HepG2 (cell line): Measurements from ENCODE around the gene TNP2. TPM values are rescaled to one million over a fixed set of nuclear protein-coding genes. Genes with fewer than 3 reads are reported as not detected.

Experiments
- AKAP8 ChIP-seq: sonication (generic); formaldehyde crosslinking; IDR thresholded peaks from 2 replicates; pipeline ENCODE4 v1.5.1; 2020; ENCODE audit warnings: mild to moderate bottlenecking, missing genetic modification reagents
- ARHGAP35 ChIP-seq: sonication (generic); formaldehyde crosslinking; IDR thresholded peaks from 2 replicates; pipeline ENCODE4 v1.9.0; 2022; ENCODE audit warnings: mild to moderate bottlenecking, inconsistent platforms, moderate library complexity, missing genetic modification reagents, borderline replicate concordance
- ELF1 ChIP-seq: sonication (generic); formaldehyde crosslinking; IDR thresholded peaks from 2 replicates; pipeline ENCODE4 v1.4.0; 2020; ENCODE audit warnings: missing genetic modification reagents
- FOXK1 ChIP-seq: sonication (generic); formaldehyde crosslinking; IDR thresholded peaks from 2 replicates; pipeline ENCODE4 v1.4.0; 2020; ENCODE audit warnings: low read depth, missing genetic modification reagents, borderline replicate concordance
- HNRNPH1 ChIP-seq: fragments of 200-400 bp; formaldehyde crosslinking; optimal IDR thresholded peaks from 2 replicates; pipeline ENCODE3; 2017; ENCODE audit warnings: mild to moderate bottlenecking, low read depth, low read length
- ISL2 ChIP-seq: sonication (generic); formaldehyde crosslinking; IDR thresholded peaks from 2 replicates; pipeline ENCODE4 v1.5.0; 2020; ENCODE audit warnings: missing genetic modification reagents
- MAZ ChIP-seq, 2 experiments: sonication (generic) in 1 of 2; formaldehyde crosslinking in 1 of 2; IDR thresholded peaks; 2 replicates each; pipeline versions ENCODE4 v1.5.0 to v1.6.1; 2012 to 2020; ENCODE audit warnings: low read depth in 2 of 2, mild to moderate bottlenecking in 2 of 2, borderline replicate concordance in 1 of 2, improper control_type of control experiment in 1 of 2, low read length in 1 of 2, missing genetic modification reagents in 1 of 2, moderate library complexity in 1 of 2
- MEIS2 ChIP-seq: sonication (generic); formaldehyde crosslinking; IDR thresholded peaks from 2 replicates; pipeline ENCODE4 v1.9.0; 2021; ENCODE audit warnings: mild to moderate bottlenecking, missing genetic modification reagents
- PATZ1 ChIP-seq: sonication (generic); formaldehyde crosslinking; IDR thresholded peaks from 2 replicates; pipeline ENCODE4 v1.4.0; 2020; ENCODE audit warnings: missing genetic modification reagents
- PLRG1 ChIP-seq: fragments of 450-650 bp; conservative IDR thresholded peaks from 2 replicates; pipeline ENCODE4 v1.6.1; 2016
- RBFOX2 ChIP-seq: fragments of 200-400 bp; formaldehyde crosslinking; IDR thresholded peaks from 2 replicates; pipeline ENCODE4 v1.6.1; 2017; ENCODE audit warnings: low read depth, mild to moderate bottlenecking, low read length
- RFX1 ChIP-seq: fragments of 450-650 bp; IDR thresholded peaks from 2 replicates; pipeline ENCODE4 v1.6.1; 2017
- TIGD3 ChIP-seq: sonication (generic); formaldehyde crosslinking; IDR thresholded peaks from 2 replicates; pipeline ENCODE4 v1.5.1; 2020; ENCODE audit warnings: mild to moderate bottlenecking, missing genetic modification reagents, borderline replicate concordance
- ZBTB44 ChIP-seq: sonication (generic); formaldehyde crosslinking; IDR thresholded peaks from 2 replicates; pipeline ENCODE4 v1.4.0; 2020; ENCODE audit warnings: missing genetic modification reagents
- ZC3H4 ChIP-seq: sonication (generic); formaldehyde crosslinking; IDR thresholded peaks from 2 replicates; pipeline ENCODE4 v1.4.0; 2020; ENCODE audit warnings: missing genetic modification reagents, borderline replicate concordance
- ZNF24 ChIP-seq: fragments of 450-650 bp; IDR thresholded peaks from 2 replicates; pipeline ENCODE4 v1.6.1; 2017; ENCODE audit warnings: antibody characterized with exemption, mild to moderate bottlenecking
- ZNF343 ChIP-seq: sonication (generic); formaldehyde crosslinking; IDR thresholded peaks from 2 replicates; pipeline ENCODE4 v1.4.0; 2020; ENCODE audit warnings: mild to moderate bottlenecking, missing genetic modification reagents
- ZNF543 ChIP-seq: sonication (generic); formaldehyde crosslinking; IDR thresholded peaks from 2 replicates; pipeline ENCODE4 v1.4.0; 2020; ENCODE audit warnings: mild to moderate bottlenecking, missing genetic modification reagents
- ZNF562 ChIP-seq: sonication (generic); formaldehyde crosslinking; IDR thresholded peaks from 2 replicates; pipeline ENCODE4 v1.8.0; 2022; ENCODE audit warnings: missing genetic modification reagents, borderline replicate concordance
- ZNF569 ChIP-seq: sonication (generic); formaldehyde crosslinking; IDR thresholded peaks from 2 replicates; pipeline ENCODE4 v1.5.0; 2020; ENCODE audit warnings: mild to moderate bottlenecking, missing genetic modification reagents, moderate library complexity, borderline replicate concordance
- ZNF629 ChIP-seq: sonication (generic); formaldehyde crosslinking; conservative IDR thresholded peaks from 2 replicates; pipeline ENCODE4 v1.5.0; 2020; ENCODE audit warnings: missing genetic modification reagents
- ZNF746 ChIP-seq: sonication (generic); formaldehyde crosslinking; IDR thresholded peaks from 2 replicates; pipeline ENCODE4 v1.8.0; 2022; ENCODE audit warnings: mild to moderate bottlenecking, missing genetic modification reagents
- polyA plus RNA-seq, 8 experiments: library from polyadenylated mRNA; depleted of rRNA in 3 of 8; stranded (reverse) in 7 of 8; unstranded in 1 of 8; fragments of >200 nt; fragmentation: Illumina TruSeq in 4 of 8; extraction: Trizol in 4 of 8; gene quantifications; 2 replicates each; pipeline versions ENCODE4 v1.2.1 to v1.2.3, GENCODE V29; 2011 to 2016; ENCODE audit warnings: low read depth in 4 of 8, missing spikeins in 1 of 8, mixed read lengths in 1 of 8; ENCODE audit not compliant: insufficient read depth in 1 of 8
- total RNA-seq, 5 experiments: library from RNA; depleted of rRNA; stranded (reverse); fragments of >200 nt; fragmentation: Illumina TruSeq; extraction: Trizol; gene quantifications; 2 replicates each; pipeline ENCODE4 v1.2.3, GENCODE V29; 2016; ENCODE audit warnings: low read depth in 1 of 5

Gene TNP2
- total and polyA plus RNA-seq, 2 of the 13 experiments (the other 11 are each of a cell fraction or from before 2014, with no cell fraction given), result not detected

GRCh38 chr16:11257131-11257938 is 11.8 kb downstream of the TNP2 start (continued):
- no peak for TF ChIP-seq MAZ (IDR thresholded peaks at IDR 0.05; ENCODE audit: borderline replicate concordance, low read depth, low read length)
- no peak for TF ChIP-seq MAZ (CRISPR knock-in tag; IDR thresholded peaks at IDR 0.05; ENCODE audit: low read depth)
- TF ChIP-seq ZNF746 (CRISPR knock-in tag), result 0 out of 2 replicates have a peak, but pooled peaks have one; percentile 19
- TF ChIP-seq TIGD3, result no peak
- TF ChIP-seq ZNF629, result peak; percentile 93
- peak; percentile 93 for TF ChIP-seq ZNF343 (CRISPR knock-in tag)
- TF ChIP-seq HNRNPH1, result no peak
- TF ChIP-seq ZC3H4 (CRISPR knock-in tag), result peak; percentile 70; the same call in 1 of the 2 replicates
- TF ChIP-seq ISL2 (CRISPR knock-in tag), result peak; percentile 71
- TF ChIP-seq ZNF24, result no peak
- no peak for TF ChIP-seq ELF1 (CRISPR knock-in tag)
- TF ChIP-seq ARHGAP35 (CRISPR knock-in tag), result no peak
- no peak for TF ChIP-seq ZBTB44 (CRISPR knock-in tag)
- TF ChIP-seq RBFOX2, result no peak
- TF ChIP-seq FOXK1, result no peak
- no peak for TF ChIP-seq ZNF569 (CRISPR knock-in tag)
- no peak; the same call in 1 of the 2 replicates for TF ChIP-seq PATZ1 (CRISPR knock-in tag)
- TF ChIP-seq MEIS2, result peak; percentile 67
- TF ChIP-seq AKAP8, result peak; percentile 74; the same call in 1 of the 2 replicates
- TF ChIP-seq ZNF562 (CRISPR knock-in tag), result no peak
- TF ChIP-seq RFX1, result no peak
- no peak for TF ChIP-seq PLRG1
- TF ChIP-seq ZNF543, result peak; percentile 76; the same call in 1 of the 2 replicates
